ENCODE measurements around the gene CDK14.

DNA sequence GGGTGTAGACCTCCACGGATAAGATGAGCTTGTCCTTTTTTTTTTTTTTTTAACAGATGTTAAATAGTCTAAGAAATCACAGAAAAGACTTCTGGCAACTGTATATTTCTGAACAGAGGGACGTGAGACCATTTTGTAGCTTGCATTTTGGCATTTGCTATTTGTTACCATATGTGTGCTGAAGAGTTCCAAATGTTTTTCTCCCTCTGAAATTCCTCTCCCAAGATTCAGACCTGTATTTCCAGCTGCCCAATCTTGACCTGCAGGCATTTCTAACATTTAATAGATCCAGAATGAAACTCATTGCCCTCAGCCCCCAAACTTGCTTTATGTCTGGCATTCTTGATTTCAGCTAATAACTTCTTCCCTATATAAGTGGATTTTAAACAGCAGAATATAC lies 445.0 kb downstream of the CDK14 start:
- TF ChIP-seq POLR2A (IDR thresholded peaks at IDR 0.05): no peak
- TF ChIP-seq, protein P1, sequence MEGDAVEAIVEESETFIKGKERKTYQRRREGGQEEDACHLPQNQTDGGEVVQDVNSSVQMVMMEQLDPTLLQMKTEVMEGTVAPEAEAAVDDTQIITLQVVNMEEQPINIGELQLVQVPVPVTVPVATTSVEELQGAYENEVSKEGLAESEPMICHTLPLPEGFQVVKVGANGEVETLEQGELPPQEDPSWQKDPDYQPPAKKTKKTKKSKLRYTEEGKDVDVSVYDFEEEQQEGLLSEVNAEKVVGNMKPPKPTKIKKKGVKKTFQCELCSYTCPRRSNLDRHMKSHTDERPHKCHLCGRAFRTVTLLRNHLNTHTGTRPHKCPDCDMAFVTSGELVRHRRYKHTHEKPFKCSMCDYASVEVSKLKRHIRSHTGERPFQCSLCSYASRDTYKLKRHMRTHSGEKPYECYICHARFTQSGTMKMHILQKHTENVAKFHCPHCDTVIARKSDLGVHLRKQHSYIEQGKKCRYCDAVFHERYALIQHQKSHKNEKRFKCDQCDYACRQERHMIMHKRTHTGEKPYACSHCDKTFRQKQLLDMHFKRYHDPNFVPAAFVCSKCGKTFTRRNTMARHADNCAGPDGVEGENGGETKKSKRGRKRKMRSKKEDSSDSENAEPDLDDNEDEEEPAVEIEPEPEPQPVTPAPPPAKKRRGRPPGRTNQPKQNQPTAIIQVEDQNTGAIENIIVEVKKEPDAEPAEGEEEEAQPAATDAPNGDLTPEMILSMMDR (IDR thresholded peaks at IDR 0.05): no peak
